Hematopoietic multipotent progenitor cell treated with erythropoietin and hydrocortisone succinate and interleukin-3 and kit ligand, for 6 days (in vitro differentiated cells): ENCODE data around the gene DCAKD.

Experiments
- DNase-seq: peaks from one replicate; pipeline ENCODE4 v3.0.0-alpha.2; 2015

Gene DCAKD

GRCh38 chr17:44998646-44999045 is 52.8 kb downstream of the DCAKD start:
- DNase-seq, result no peak

GRCh38 chr17:44997733-44998520 is 53.5 kb downstream of the DCAKD start:
- DNase-seq, result peak; percentile 34

DNA sequence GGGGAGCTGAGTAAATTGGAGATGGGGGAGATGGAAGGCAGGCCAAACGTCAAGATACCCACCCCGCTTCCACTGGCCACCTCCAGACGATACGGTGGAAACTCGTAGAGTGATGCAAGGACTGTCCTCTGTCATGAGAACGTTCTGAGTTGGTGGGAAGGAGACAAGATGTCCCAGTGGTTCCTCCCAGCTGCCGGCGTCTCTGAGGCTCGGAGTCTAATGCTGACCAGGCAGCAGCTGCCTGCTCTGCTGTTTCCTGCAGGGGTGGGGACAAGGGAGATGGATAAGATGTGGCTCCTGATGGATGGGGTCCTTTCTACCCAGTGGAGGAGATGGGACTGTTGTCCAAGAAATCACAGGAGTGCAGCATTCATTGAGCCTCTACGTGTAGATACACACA is 55.1 kb downstream of the DCAKD start:
- DNase-seq, result no peak

DNA sequence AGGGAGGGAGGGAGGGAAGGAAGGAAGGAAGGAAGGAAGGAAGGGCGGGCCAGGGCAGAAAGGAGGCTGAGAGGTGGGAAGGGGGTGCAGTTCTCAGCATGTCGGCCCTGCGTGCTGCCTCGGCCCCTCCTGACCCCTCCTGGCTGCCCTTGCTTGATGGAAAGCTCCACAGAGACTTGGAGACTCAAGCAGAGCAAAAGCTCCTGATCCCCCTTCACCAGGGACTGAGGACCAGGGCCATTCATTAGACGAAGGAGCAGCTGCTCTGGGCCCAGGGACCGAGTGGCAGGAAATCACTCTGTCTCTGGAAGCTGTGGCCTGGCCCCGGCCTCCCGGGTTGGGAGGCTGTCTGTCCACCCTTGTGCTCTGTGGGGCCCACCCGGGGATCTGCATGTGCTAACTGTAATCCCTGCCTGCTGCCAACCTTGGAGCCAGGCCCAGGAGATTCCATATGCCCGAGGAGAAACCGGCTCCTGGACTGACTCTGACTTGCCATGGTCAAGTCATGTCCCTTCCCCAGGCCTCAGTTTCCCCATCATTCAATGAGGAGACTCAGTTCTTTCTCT is 55.9 kb downstream of the DCAKD start:
- no peak for DNase-seq

- no peak for DNase-seq
Observed at GRCh38 chr17:44992242-44992939, 59.0 kb downstream of the DCAKD start.

GRCh38 chr17:44990994-44991393 is 60.4 kb downstream of the DCAKD start:
- no peak for DNase-seq

- no peak for DNase-seq
Observed at GRCh38 chr17:44989552-44990138, 61.8 kb downstream of the DCAKD start.

GRCh38 chr17:44988044-44988942 is 63.1 kb downstream of the DCAKD start:
- DNase-seq, result no peak

DNA sequence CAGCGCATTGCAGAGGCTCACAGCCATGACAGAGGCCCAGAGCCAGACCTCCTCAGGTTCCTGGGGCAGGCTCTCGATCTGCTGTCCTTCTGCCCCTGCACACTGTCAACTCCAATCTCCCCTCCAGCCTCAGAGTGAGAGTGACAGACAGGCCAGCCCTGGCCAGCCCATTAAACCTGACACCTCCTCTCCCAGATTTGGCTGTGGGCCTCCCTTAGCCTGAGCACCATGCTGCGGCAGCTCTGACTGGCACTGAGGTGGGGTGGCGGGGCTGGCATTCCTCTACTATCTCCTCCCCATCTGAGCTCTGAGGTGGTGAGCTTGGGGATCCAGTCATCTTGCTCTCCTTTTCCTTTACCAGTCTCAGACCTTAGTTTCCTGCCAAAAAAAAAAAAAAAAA is 67.9 kb downstream of the DCAKD start:
- no peak for DNase-seq

DNA sequence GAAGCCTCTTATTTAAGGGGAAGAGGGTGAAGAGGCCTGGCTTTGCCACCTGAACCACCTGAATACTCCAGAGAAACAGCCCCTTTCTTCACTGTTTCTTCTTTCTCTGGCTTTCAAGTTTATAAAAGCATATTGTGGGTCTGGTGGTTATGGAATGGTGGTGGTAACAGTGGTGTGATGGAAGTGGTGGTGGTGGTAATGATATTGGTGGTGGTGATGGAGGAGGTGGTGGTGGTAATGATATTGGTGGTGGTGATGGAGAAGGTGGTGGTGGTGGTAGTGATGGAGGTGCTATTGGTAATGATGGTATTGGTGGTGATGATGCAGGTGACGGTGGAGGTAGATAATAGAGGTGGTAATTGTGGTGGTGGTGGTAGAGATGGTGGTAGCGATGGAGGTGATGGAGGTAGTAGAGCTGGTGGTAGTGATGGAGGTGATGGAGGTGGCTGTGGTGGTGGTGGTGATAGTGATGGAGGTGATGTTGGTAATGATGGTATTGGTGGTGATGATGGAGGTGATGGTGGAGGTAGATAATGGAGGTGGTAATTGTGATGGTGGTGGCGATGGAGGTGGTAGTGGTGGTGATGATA is 69.2 kb downstream of the DCAKD start:
- DNase-seq, result no peak

- DNase-seq, result no peak
Observed at GRCh38 chr17:44981221-44981968, 70.0 kb downstream of the DCAKD start.

- DNase-seq, result no peak
Observed at GRCh38 chr17:44979426-44979995, 71.9 kb downstream of the DCAKD start.

GRCh38 chr17:44978807-44979206 is 72.6 kb downstream of the DCAKD start:
- no peak for DNase-seq

DNA sequence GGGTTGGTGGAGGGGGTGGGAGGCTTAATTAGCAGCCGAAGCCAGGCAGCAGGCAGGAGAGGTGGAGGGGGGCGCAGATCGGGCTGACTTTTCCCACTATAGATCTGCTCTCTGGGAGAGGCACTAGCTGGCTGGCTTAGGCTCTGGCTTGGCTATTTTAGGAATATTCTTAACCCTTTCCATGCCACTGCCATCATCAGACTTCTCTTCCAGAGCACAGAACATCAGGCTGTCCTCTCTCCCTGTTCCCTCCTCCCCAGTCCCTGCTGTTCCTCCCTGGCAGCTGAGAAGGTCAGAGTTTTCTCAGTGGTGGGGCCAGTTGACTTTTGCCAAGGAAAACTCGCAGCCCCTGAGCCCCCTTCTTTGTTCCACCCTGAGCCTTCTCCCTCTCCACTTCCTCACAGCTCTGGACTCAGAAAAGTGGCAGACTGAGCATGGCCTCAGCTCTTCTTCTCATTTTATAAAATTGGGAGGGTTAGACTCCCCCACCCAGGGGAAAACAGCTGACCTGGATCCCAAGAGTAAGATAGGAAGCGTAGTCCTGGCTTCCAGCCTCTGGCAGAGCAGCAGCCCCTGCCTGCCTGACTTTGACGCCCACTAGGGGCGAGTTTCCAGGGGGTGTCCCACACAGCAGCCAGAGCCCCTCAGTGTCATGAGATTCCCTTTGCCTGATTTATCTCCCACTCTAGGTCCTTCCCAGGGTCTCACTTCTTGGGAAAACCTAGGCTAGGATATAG is 73.5 kb downstream of the DCAKD start:
- DNase-seq, result no peak

- DNase-seq, result peak; percentile 35
Observed at GRCh38 chr17:44977065-44977464, 74.4 kb downstream of the DCAKD start.

GRCh38 chr17:44976206-44976605 is 75.2 kb downstream of the DCAKD start:
- no peak for DNase-seq
